B cell (primary cell): ENCODE measurements around the gene RHCE.
"Not testable (repeated sequence)": the region's sequence is repeated elsewhere in the genome, so short reads cannot be mapped to it uniquely, and the experiment has no call there.

Experiments
- CTCF ChIP-seq: fragments of 200-600 bp; IDR thresholded peaks from one replicate; pipeline ENCODE4 v1.8.0; 2022; ENCODE audit warnings: antibody characterized with exemption, mild to moderate bottlenecking
- EZH2 ChIP-seq: IDR thresholded peaks from 2 replicates; pipeline ENCODE4 v1.6.1; 2012; ENCODE audit warnings: borderline replicate concordance, low read depth, mild to moderate bottlenecking, moderate library complexity, low read length; ENCODE audit not compliant: insufficient read depth, poor library complexity, severe bottlenecking

DNA sequence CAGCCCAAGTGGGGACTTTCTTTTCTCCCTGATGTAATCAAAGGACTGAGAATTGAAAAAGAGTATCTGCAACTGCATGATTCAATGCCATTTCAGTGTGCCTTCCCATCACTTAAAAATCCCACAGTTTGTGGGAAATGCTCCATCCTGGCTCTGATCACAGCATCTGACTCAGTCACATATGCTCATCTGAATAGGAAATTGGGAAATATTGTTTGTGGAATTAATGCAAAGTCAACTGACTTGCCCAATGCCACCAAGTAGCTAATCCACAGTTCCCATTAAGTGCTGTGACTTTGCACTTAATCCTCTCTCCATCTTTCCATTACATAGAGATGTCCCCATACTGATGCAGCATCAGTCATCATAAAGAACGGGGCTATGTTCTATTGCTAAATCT, 37.5 kb downstream of the RHCE start:
- TF ChIP-seq EZH2, CTCF: not testable (repeated sequence)
